ENCODE results near the gene PPP2R5C.

Gene PPP2R5C

GRCh38 chr14:101757064-101757838 is 4.3 kb upstream of the PPP2R5C start:
- H3K4me3 ChIP-seq (ENCODE audit: low read length): no peak overlapping the region
- TF ChIP-seq ZNF274 (IDR thresholded peaks at IDR 0.05; ENCODE audit: low read depth, low read length): no peak

- TF ChIP-seq ZNF274 (IDR thresholded peaks at IDR 0.05; ENCODE audit: low read depth, low read length): no peak
Observed at GRCh38 chr14:101757839-101758211, 3.7 kb upstream of the PPP2R5C start.

GRCh38 chr14:101758913-101759593 is 2.5 kb upstream of the PPP2R5C start:
- no peak for TF ChIP-seq ZNF274 (IDR thresholded peaks at IDR 0.05; ENCODE audit: low read depth, low read length)

More at GRCh38 chr14:101757839-101758211, 3.7 kb upstream of the PPP2R5C start:
- no peak overlapping the region for H3K4me3 ChIP-seq (ENCODE audit: low read length)

GRCh38 chr14:101760138-101761011 is 1.1 kb upstream of the PPP2R5C start:
- peak overlapping the region; percentile 19; the same call in 1 of the 2 replicates for H3K4me3 ChIP-seq (ENCODE audit: low read length)
- TF ChIP-seq ZNF274 (IDR thresholded peaks at IDR 0.05; ENCODE audit: low read depth, low read length): no peak

More at GRCh38 chr14:101758913-101759593, 2.5 kb upstream of the PPP2R5C start:
- no peak overlapping the region for H3K4me3 ChIP-seq (ENCODE audit: low read length)

GRCh38 chr14:101761881-101762529 is 496 bp downstream of the PPP2R5C start:
- peak overlapping the region; percentile 91 for H3K4me3 ChIP-seq (ENCODE audit: low read length)
- TF ChIP-seq ZNF274 (IDR thresholded peaks at IDR 0.05; ENCODE audit: low read depth, low read length): no peak

- TF ChIP-seq ZNF274 (IDR thresholded peaks at IDR 0.05; ENCODE audit: low read depth, low read length): no peak
- peak overlapping the region; percentile 91 for H3K4me3 ChIP-seq (ENCODE audit: low read length)
Observed at GRCh38 chr14:101762530-101763101, 1.1 kb downstream of the PPP2R5C start.

GRCh38 chr14:101763941-101764709 is 2.6 kb downstream of the PPP2R5C start:
- TF ChIP-seq ZNF274 (IDR thresholded peaks at IDR 0.05; ENCODE audit: low read depth, low read length): no peak

GRCh38 chr14:101767618-101768362 is 6.3 kb downstream of the PPP2R5C start:
- no peak overlapping the region for H3K4me3 ChIP-seq (ENCODE audit: low read length)
- no peak for TF ChIP-seq ZNF274 (IDR thresholded peaks at IDR 0.05; ENCODE audit: low read depth, low read length)

More at GRCh38 chr14:101763941-101764709, 2.6 kb downstream of the PPP2R5C start:
- no peak overlapping the region for H3K4me3 ChIP-seq (ENCODE audit: low read length)

- TF ChIP-seq ZNF274 (IDR thresholded peaks at IDR 0.05; ENCODE audit: low read depth, low read length): no peak
- no peak overlapping the region for H3K4me3 ChIP-seq (ENCODE audit: low read length)
Observed at GRCh38 chr14:101770183-101770582, 8.7 kb downstream of the PPP2R5C start.

GRCh38 chr14:101772770-101773169 is 11.3 kb downstream of the PPP2R5C start:
- no peak overlapping the region for H3K4me3 ChIP-seq (ENCODE audit: low read length)
- TF ChIP-seq ZNF274 (IDR thresholded peaks at IDR 0.05; ENCODE audit: low read depth, low read length): no peak

- TF ChIP-seq ZNF274 (IDR thresholded peaks at IDR 0.05; ENCODE audit: low read depth, low read length): no peak
- no peak overlapping the region for H3K4me3 ChIP-seq (ENCODE audit: low read length)
Observed at GRCh38 chr14:101773378-101773777, 11.9 kb downstream of the PPP2R5C start.
